SU-DHL-6 (cell line): ENCODE measurements around the gene IVNS1ABP.

Experiments
- H2AFZ ChIP-seq: fragments of 200-600 bp; sonication (generic); 2 replicates; pipeline ENCODE4 v1.6.1; 2014; ENCODE audit warnings: low read depth, mild to moderate bottlenecking, moderate library complexity, mixed read lengths, antibody characterized with exemption, low read length; ENCODE audit not compliant: severe bottlenecking
- H3F3A ChIP-seq: fragments of 200-600 bp; shearing (Covaris generic); 2 replicates; pipeline ENCODE4 v1.6.0; 2016; ENCODE audit warnings: antibody characterized with exemption, mild to moderate bottlenecking; ENCODE audit not compliant: insufficient read depth
- H3K27ac ChIP-seq: fragments of 200-600 bp; sonication (generic); 2 replicates; pipeline ENCODE4 v1.5.1; 2016; ENCODE audit warnings: low read depth, mild to moderate bottlenecking, low read length, moderate library complexity, mixed read lengths
- H3K27me3 ChIP-seq: fragments of 200-600 bp; sonication (generic), shearing (Covaris generic); 2 replicates; pipeline ENCODE4 v1.6.0; 2014; ENCODE audit warnings: mild to moderate bottlenecking, low read length
- H3K36me3 ChIP-seq: fragments of 200-600 bp; sonication (generic); 2 replicates; pipeline ENCODE4 v1.6.1; 2014; ENCODE audit warnings: mild to moderate bottlenecking, low read length, mixed read lengths
- H3K4me2 ChIP-seq: fragments of 300-600, 200-600 bp; shearing (Covaris generic), sonication (generic); 2 replicates; pipeline ENCODE4 v1.6.0; 2014; ENCODE audit warnings: low read length, low read depth, mild to moderate bottlenecking; ENCODE audit not compliant: poor library complexity, severe bottlenecking
- H3K4me3 ChIP-seq: fragments of 200-600 bp; sonication (generic); 2 replicates; pipeline ENCODE4 v1.5.1; 2014; ENCODE audit warnings: antibody characterized with exemption, low read length, mild to moderate bottlenecking, mixed read lengths; ENCODE audit not compliant: insufficient read depth, poor library complexity, severe bottlenecking
- H3K79me2 ChIP-seq: fragments of 200-600 bp; sonication (generic); 2 replicates; pipeline ENCODE4 v1.6.1; 2014; ENCODE audit warnings: mild to moderate bottlenecking, low read length, moderate library complexity; ENCODE audit not compliant: insufficient read depth
- H3K9ac ChIP-seq: fragments of 200-600 bp; sonication (generic); 2 replicates; pipeline ENCODE4 v1.7.0; 2014; ENCODE audit warnings: mild to moderate bottlenecking, low read length
- H3K9me2 ChIP-seq: fragments of 200-600 bp; sonication (generic); replicated peaks from 2 replicates; pipeline ENCODE4 v1.6.1; 2014; ENCODE audit warnings: low read length; ENCODE audit not compliant: insufficient read depth
- H3K9me3 ChIP-seq: fragments of 200-600 bp; sonication (generic); 2 replicates; pipeline ENCODE4 v1.6.1; 2014; ENCODE audit warnings: low read length, mixed read lengths; ENCODE audit not compliant: insufficient read depth
- H4K20me1 ChIP-seq: fragments of 200-600 bp; sonication (generic); 2 replicates; pipeline ENCODE4 v1.6.1; 2014; ENCODE audit warnings: low read depth, mild to moderate bottlenecking, antibody characterized with exemption, low read length, moderate library complexity, mixed read lengths
- EZH2phosphoT487 ChIP-seq: fragments of 200-600 bp; sonication (generic), shearing (Covaris generic); conservative IDR thresholded peaks from 2 replicates; pipeline ENCODE4 v1.6.1; 2018; ENCODE audit warnings: mild to moderate bottlenecking, antibody characterized with exemption, low read length, moderate library complexity, mixed read lengths
- TF ChIP-seq, protein P1 (sequence below): fragments of 200-600 bp; sonication (generic); IDR thresholded peaks from one replicate; pipeline ENCODE4 v1.5.1; 2017; ENCODE audit warnings: antibody characterized with exemption, mild to moderate bottlenecking, low read length, moderate library complexity; ENCODE audit not compliant: insufficient read depth, poor library complexity, severe bottlenecking

IVNS1ABP gene

DNA sequence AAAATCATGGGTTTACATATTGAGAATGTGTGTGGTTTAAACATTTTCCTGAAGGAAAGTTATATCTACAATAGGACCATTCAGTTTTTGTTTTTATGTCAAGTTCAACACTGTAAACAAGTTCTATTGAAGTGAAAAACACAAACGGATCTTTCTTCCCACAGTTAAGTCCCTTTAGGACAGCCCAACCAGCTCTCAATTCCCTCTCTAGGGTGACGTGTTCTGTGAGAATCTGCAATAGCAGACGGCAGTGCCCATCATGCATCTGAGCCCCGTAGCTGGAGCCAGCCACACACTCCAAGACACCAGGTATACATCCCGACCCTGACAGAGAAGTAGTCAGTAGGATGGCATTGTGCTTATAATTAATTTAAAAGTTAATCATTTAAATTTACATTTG is 26.3 kb upstream of the IVNS1ABP start:
- Histone ChIP-seq H3K27me3 (no peaks in the 10 kb centered on the region), H4K20me1 (no peaks in the 10 kb centered on the region), H3K9me3 (no peaks in the 10 kb centered on the region), H3K4me2 (no peak overlapping the region), H3K79me2 (no peaks in the 10 kb centered on the region), H3K4me3 (no peak overlapping the region), H3K36me3 (no peaks in the 10 kb centered on the region), H3K9ac (no peak overlapping the region), H2AFZ (no peak overlapping the region), H3K9me2 (no peaks in the 10 kb centered on the region), H3K27ac (no peak overlapping the region), H3F3A (no peaks in the 10 kb centered on the region)
- TF ChIP-seq EZH2phosphoT487, result no peak
- TF ChIP-seq, protein P1, sequence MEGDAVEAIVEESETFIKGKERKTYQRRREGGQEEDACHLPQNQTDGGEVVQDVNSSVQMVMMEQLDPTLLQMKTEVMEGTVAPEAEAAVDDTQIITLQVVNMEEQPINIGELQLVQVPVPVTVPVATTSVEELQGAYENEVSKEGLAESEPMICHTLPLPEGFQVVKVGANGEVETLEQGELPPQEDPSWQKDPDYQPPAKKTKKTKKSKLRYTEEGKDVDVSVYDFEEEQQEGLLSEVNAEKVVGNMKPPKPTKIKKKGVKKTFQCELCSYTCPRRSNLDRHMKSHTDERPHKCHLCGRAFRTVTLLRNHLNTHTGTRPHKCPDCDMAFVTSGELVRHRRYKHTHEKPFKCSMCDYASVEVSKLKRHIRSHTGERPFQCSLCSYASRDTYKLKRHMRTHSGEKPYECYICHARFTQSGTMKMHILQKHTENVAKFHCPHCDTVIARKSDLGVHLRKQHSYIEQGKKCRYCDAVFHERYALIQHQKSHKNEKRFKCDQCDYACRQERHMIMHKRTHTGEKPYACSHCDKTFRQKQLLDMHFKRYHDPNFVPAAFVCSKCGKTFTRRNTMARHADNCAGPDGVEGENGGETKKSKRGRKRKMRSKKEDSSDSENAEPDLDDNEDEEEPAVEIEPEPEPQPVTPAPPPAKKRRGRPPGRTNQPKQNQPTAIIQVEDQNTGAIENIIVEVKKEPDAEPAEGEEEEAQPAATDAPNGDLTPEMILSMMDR, result no peak

DNA sequence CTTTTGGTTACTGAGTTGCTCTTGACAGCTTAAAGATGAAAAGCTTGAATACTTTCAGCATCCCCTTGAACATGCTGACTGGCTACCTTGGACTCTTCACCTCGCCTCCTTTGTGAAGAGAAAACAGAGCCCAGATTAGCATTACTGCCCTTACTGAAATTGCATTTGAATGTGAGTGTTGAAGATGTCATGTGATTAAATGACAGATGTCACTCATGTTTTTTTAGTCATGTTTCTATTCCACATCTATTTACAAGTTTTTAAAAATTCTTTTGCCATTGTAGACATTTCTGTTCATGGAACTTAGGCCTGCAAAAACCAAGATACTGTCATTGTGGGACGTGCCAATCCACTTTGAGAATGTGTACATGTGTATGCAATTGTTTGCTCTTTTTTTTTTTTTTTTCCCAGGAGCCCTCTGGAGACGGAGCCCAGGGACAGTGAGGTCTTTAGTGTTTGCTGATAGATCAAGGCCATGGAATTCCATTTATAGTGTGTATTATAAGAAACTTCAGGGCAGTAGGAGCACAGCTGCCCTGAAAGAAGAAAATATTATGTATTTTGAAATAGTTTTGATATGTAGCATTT is 25.7 kb upstream of the IVNS1ABP start:
- Histone ChIP-seq H2AFZ (no peak overlapping the region), H3K36me3 (no peaks in the 10 kb centered on the region), H3K27ac (no peak overlapping the region), H3K4me3 (no peak overlapping the region), H3K4me2 (no peak overlapping the region), H3K9me3 (no peaks in the 10 kb centered on the region), H4K20me1 (no peaks in the 10 kb centered on the region), H3K9ac (no peak overlapping the region), H3F3A (no peaks in the 10 kb centered on the region), H3K27me3 (no peaks in the 10 kb centered on the region), H3K9me2 (no peaks in the 10 kb centered on the region), H3K79me2 (no peaks in the 10 kb centered on the region)
- no peak for TF ChIP-seq EZH2phosphoT487
- TF ChIP-seq, protein P1, result no peak

DNA sequence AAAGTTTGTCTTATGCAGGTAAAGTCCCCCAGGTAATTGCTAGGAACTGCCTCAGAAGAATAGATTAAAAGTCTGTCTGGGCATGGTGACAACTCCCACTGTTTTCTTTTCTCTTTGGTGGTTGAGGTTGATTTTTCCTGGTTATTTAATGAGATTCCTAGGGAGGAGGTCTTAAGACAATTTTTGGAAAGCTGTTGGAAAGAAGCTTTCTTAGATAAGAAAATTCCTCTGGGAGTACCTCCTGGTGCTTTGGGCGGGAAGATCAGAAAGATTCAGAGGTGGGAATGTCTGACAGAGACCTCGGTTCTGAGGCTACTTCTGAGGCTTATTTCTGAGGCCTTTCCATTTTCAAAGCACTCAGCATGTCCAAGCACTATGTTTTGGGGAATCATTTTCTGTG is 25.0 kb upstream of the IVNS1ABP start:
- Histone ChIP-seq H3K36me3 (no peaks in the 10 kb centered on the region), H3F3A (no peaks in the 10 kb centered on the region), H3K27ac (no peak overlapping the region), H3K9ac (no peak overlapping the region), H3K9me2 (no peaks in the 10 kb centered on the region), H2AFZ (no peak overlapping the region), H3K4me2 (no peak overlapping the region), H3K79me2 (no peaks in the 10 kb centered on the region), H3K4me3 (no peak overlapping the region), H3K27me3 (no peaks in the 10 kb centered on the region), H4K20me1 (no peaks in the 10 kb centered on the region), H3K9me3 (no peaks in the 10 kb centered on the region)
- no peak for TF ChIP-seq EZH2phosphoT487
- TF ChIP-seq, protein P1, result no peak
